ENCODE measurements around the gene KDM5D.

The KDM5D gene

GRCh38 chrY:19715226-19715625 is 29.3 kb downstream of the KDM5D start:
- WGBS (ENCODE audit: insufficient coverage): no CpG with 5 or more reads among the region's 5 CpGs
- Histone ChIP-seq H3K9me3 (ENCODE audit: control extremely low read depth in 1 of 5, control insufficient read depth in 4 of 5, insufficient read depth in 2 of 5, low read depth in 1 of 5, low read length in 4 of 5) (no peaks in the 10 kb centered on the region), H3K4me3 (ENCODE audit: control insufficient read depth in 1 of 7, extremely low read depth in 1 of 7, insufficient read depth in 4 of 7, low read depth in 2 of 7, low read length in 6 of 7) (no peak overlapping the region), H3K4me1 (ENCODE audit: control extremely low read depth in 1 of 4, control insufficient read depth in 4 of 4, insufficient read depth in 4 of 4, low read length in 3 of 4) (peaks cover 0 to 5% (median 0%) of the 10 kb centered on the region in 4 experiments), H3K27me3 (replicated peaks in 2 of 5; ENCODE audit: control insufficient read depth in 4 of 5, insufficient read depth in 5 of 5, low read length in 4 of 5) (no peaks in the 10 kb centered on the region), H3K27ac (ENCODE audit: insufficient read depth in 1 of 2, low read depth in 1 of 2, low read length in 2 of 2, poor library complexity in 1 of 2, severe bottlenecking in 2 of 2) (no peak overlapping the region), H3K36me3 (ENCODE audit: control insufficient read depth in 4 of 4, insufficient read depth in 4 of 4, low read length in 3 of 4) (peaks cover 0 to 62% (median 6%) of the 10 kb centered on the region in 4 experiments)
- ChIA-PET POLR2A (no interaction called here), CTCF (no interaction called here)
- DNase-seq: no peak

GRCh38 chrY:19713430-19713829 is 31.1 kb downstream of the KDM5D start:
- H3K4me1 ChIP-seq (ENCODE audit: control extremely low read depth in 1 of 4, control insufficient read depth in 4 of 4, insufficient read depth in 4 of 4, low read length in 3 of 4): peaks cover 0 to 5% (median 0%) of the 10 kb centered on the region in 4 experiments
- no peaks in the 10 kb centered on the region for H3K27me3 ChIP-seq (replicated peaks in 2 of 5; ENCODE audit: control insufficient read depth in 4 of 5, insufficient read depth in 5 of 5, low read length in 4 of 5)
- peaks cover 0 to 68% (median 6%) of the 10 kb centered on the region in 4 experiments for H3K36me3 ChIP-seq (ENCODE audit: control insufficient read depth in 4 of 4, insufficient read depth in 4 of 4, low read length in 3 of 4)
- no peak overlapping the region for H3K4me3 ChIP-seq (ENCODE audit: control insufficient read depth in 1 of 7, extremely low read depth in 1 of 7, insufficient read depth in 4 of 7, low read depth in 2 of 7, low read length in 6 of 7)
- H3K27ac ChIP-seq (ENCODE audit: insufficient read depth in 1 of 2, low read depth in 1 of 2, low read length in 2 of 2, poor library complexity in 1 of 2, severe bottlenecking in 2 of 2): no peak overlapping the region
- no peak for DNase-seq
- H3K9me3 ChIP-seq (ENCODE audit: control extremely low read depth in 1 of 5, control insufficient read depth in 4 of 5, insufficient read depth in 2 of 5, low read depth in 1 of 5, low read length in 4 of 5): no peaks in the 10 kb centered on the region
- WGBS (ENCODE audit: insufficient coverage): no CpG with 5 or more reads among the region's 4 CpGs
- ChIA-PET CTCF (no interaction called here), POLR2A (no interaction called here)

GRCh38 chrY:19706273-19706672 is 38.3 kb downstream of the KDM5D start:
- Histone ChIP-seq H3K4me3 (ENCODE audit: control insufficient read depth in 1 of 7, extremely low read depth in 1 of 7, insufficient read depth in 4 of 7, low read depth in 2 of 7, low read length in 6 of 7) (no peak overlapping the region), H3K27ac (ENCODE audit: insufficient read depth in 1 of 2, low read depth in 1 of 2, low read length in 2 of 2, poor library complexity in 1 of 2, severe bottlenecking in 2 of 2) (no peak overlapping the region), H3K27me3 (replicated peaks in 2 of 5; ENCODE audit: control insufficient read depth in 4 of 5, insufficient read depth in 5 of 5, low read length in 4 of 5) (no peaks in the 10 kb centered on the region), H3K9me3 (ENCODE audit: control extremely low read depth in 1 of 5, control insufficient read depth in 4 of 5, insufficient read depth in 2 of 5, low read depth in 1 of 5, low read length in 4 of 5) (peaks cover 0 to 6% (median 0%) of the 10 kb centered on the region in 5 experiments), H3K4me1 (ENCODE audit: control extremely low read depth in 1 of 4, control insufficient read depth in 4 of 4, insufficient read depth in 4 of 4, low read length in 3 of 4) (no peaks in the 10 kb centered on the region), H3K36me3 (ENCODE audit: control insufficient read depth in 4 of 4, insufficient read depth in 4 of 4, low read length in 3 of 4) (peaks cover 0 to 82% (median 5%) of the 10 kb centered on the region in 4 experiments)
- ChIA-PET CTCF (no interaction called here), POLR2A (no interaction called here)
- no peak for DNase-seq
- WGBS (ENCODE audit: insufficient coverage): no CpG with 5 or more reads among the region's 14 CpGs

GRCh38 chrY:19698495-19698894 is 46.0 kb downstream of the KDM5D start:
- no peak for DNase-seq
- no peaks in the 10 kb centered on the region for H3K27me3 ChIP-seq (replicated peaks in 2 of 5; ENCODE audit: control insufficient read depth in 4 of 5, insufficient read depth in 5 of 5, low read length in 4 of 5)
- no peak overlapping the region for H3K4me3 ChIP-seq (ENCODE audit: control insufficient read depth in 1 of 7, extremely low read depth in 1 of 7, insufficient read depth in 4 of 7, low read depth in 2 of 7, low read length in 6 of 7)
- H3K4me1 ChIP-seq (ENCODE audit: control extremely low read depth in 1 of 4, control insufficient read depth in 4 of 4, insufficient read depth in 4 of 4, low read length in 3 of 4): no peaks in the 10 kb centered on the region
- H3K27ac ChIP-seq (ENCODE audit: insufficient read depth in 1 of 2, low read depth in 1 of 2, low read length in 2 of 2, poor library complexity in 1 of 2, severe bottlenecking in 2 of 2): no peak overlapping the region
- H3K36me3 ChIP-seq (ENCODE audit: control insufficient read depth in 4 of 4, insufficient read depth in 4 of 4, low read length in 3 of 4): peaks cover 0 to 82% (median 2%) of the 10 kb centered on the region in 4 experiments
- peaks cover 0 to 22% (median 0%) of the 10 kb centered on the region in 5 experiments for H3K9me3 ChIP-seq (ENCODE audit: control extremely low read depth in 1 of 5, control insufficient read depth in 4 of 5, insufficient read depth in 2 of 5, low read depth in 1 of 5, low read length in 4 of 5)
- POLR2A ChIA-PET: no interaction called here
- CTCF ChIA-PET: no interaction called here

- no peak for DNase-seq
- no peak overlapping the region for H3K27ac ChIP-seq (ENCODE audit: insufficient read depth in 1 of 2, low read depth in 1 of 2, low read length in 2 of 2, poor library complexity in 1 of 2, severe bottlenecking in 2 of 2)
- H3K4me1 ChIP-seq (ENCODE audit: control extremely low read depth in 1 of 4, control insufficient read depth in 4 of 4, insufficient read depth in 4 of 4, low read length in 3 of 4): no peaks in the 10 kb centered on the region
- H3K27me3 ChIP-seq (replicated peaks in 2 of 5; ENCODE audit: control insufficient read depth in 4 of 5, insufficient read depth in 5 of 5, low read length in 4 of 5): no peaks in the 10 kb centered on the region
- H3K36me3 ChIP-seq (ENCODE audit: control insufficient read depth in 4 of 4, insufficient read depth in 4 of 4, low read length in 3 of 4): no peaks in the 10 kb centered on the region
- WGBS (ENCODE audit: insufficient coverage): no CpG with 5 or more reads among the region's 1 CpG
- H3K4me3 ChIP-seq (ENCODE audit: control insufficient read depth in 1 of 7, extremely low read depth in 1 of 7, insufficient read depth in 4 of 7, low read depth in 2 of 7, low read length in 6 of 7): no peak overlapping the region
- ChIA-PET CTCF (no interaction called here), POLR2A (no interaction called here)
- H3K9me3 ChIP-seq (ENCODE audit: control extremely low read depth in 1 of 5, control insufficient read depth in 4 of 5, insufficient read depth in 2 of 5, low read depth in 1 of 5, low read length in 4 of 5): no peaks in the 10 kb centered on the region
Measured at GRCh38 chrY:19680821-19681220, 63.7 kb downstream of the KDM5D start.
